GM18520 (cell line): ENCODE data around the gene SPCS3.
A peak's percentile ranks its signal among the peaks of the same experiment; 100 is the strongest.
"Not testable (repeated sequence)": the region's sequence is repeated elsewhere in the genome, so short reads cannot be mapped to it uniquely, and the experiment has no call there.

Experiments used
- ATAC-seq: cut with Tn5 transposase; IDR thresholded peaks from one replicate; pipeline ENCODE4 v1.9.1; 2021; ENCODE audit not compliant: unreplicated experiment

SPCS3 gene

GRCh38 chr4:176319704-176320339 lies at the start of gene SPCS3:
Gene SPCS3 (plus strand): TSS chr4:176319966. CDS start chr4:176320077, 111 bp downstream.
- ATAC-seq: peak; percentile 81

GRCh38 chr4:176270669-176271068 lies 49.1 kb upstream of the SPCS3 start:
- ATAC-seq: no peak

- no peak for ATAC-seq
Observed at GRCh38 chr4:176271749-176272148, 48.0 kb upstream of the SPCS3 start.

- ATAC-seq: no peak
Observed at GRCh38 chr4:176272799-176273198, 47.0 kb upstream of the SPCS3 start.

GRCh38 chr4:176273736-176274135 lies 46.0 kb upstream of the SPCS3 start:
- no peak for ATAC-seq

- ATAC-seq: no peak
Observed at GRCh38 chr4:176274441-176274840, 45.3 kb upstream of the SPCS3 start.

- ATAC-seq: no peak
Observed at GRCh38 chr4:176276710-176277109, 43.1 kb upstream of the SPCS3 start.

- peak; percentile 91 for ATAC-seq
Observed at GRCh38 chr4:176277162-176277904, 42.4 kb upstream of the SPCS3 start.

GRCh38 chr4:176279560-176279959 lies 40.2 kb upstream of the SPCS3 start:
- ATAC-seq: not testable (repeated sequence)

GRCh38 chr4:176286728-176287127 lies 33.0 kb upstream of the SPCS3 start:
- no peak for ATAC-seq

- ATAC-seq: no peak
Observed at GRCh38 chr4:176287546-176287945, 32.2 kb upstream of the SPCS3 start.

- no peak for ATAC-seq
Observed at GRCh38 chr4:176288020-176288419, 31.7 kb upstream of the SPCS3 start.

- no peak for ATAC-seq
Observed at GRCh38 chr4:176289561-176289960, 30.2 kb upstream of the SPCS3 start.

GRCh38 chr4:176290520-176290919 lies 29.2 kb upstream of the SPCS3 start:
- ATAC-seq: no peak

- ATAC-seq: no peak
Observed at GRCh38 chr4:176291748-176292147, 28.0 kb upstream of the SPCS3 start.

- ATAC-seq: no peak
Observed at GRCh38 chr4:176292920-176293319, 26.8 kb upstream of the SPCS3 start.

GRCh38 chr4:176293660-176294059 lies 26.1 kb upstream of the SPCS3 start:
- no peak for ATAC-seq

- not testable (repeated sequence) for ATAC-seq
Observed at GRCh38 chr4:176295907-176296306, 23.9 kb upstream of the SPCS3 start.

- ATAC-seq: no peak
Observed at GRCh38 chr4:176298664-176299063, 21.1 kb upstream of the SPCS3 start.

- ATAC-seq: no peak
Observed at GRCh38 chr4:176300036-176300435, 19.7 kb upstream of the SPCS3 start.

- no peak for ATAC-seq
Observed at GRCh38 chr4:176300565-176300964, 19.2 kb upstream of the SPCS3 start.
